KOPT-K1 (cell line): ENCODE results near the gene UNC5C.

ENCODE experiments used
- H3K27ac ChIP-seq: fragments of 200-600 bp; sonication (generic); 2 replicates; pipeline ENCODE4 v1.5.1; 2016; ENCODE audit warnings: antibody characterized with exemption, mild to moderate bottlenecking, low read depth, low read length; ENCODE audit not compliant: poor library complexity, severe bottlenecking
- H3K36me3 ChIP-seq: fragments of 200-600 bp; sonication (generic); 2 replicates; pipeline ENCODE4 v1.5.1; 2017; ENCODE audit warnings: antibody characterized with exemption, mild to moderate bottlenecking, low read length, moderate library complexity; ENCODE audit not compliant: insufficient read depth
- H3K9me3 ChIP-seq: fragments of 200-600 bp; sonication (generic); 2 replicates; pipeline ENCODE4 v1.5.1; 2017; ENCODE audit warnings: antibody characterized with exemption, low read length, mild to moderate bottlenecking; ENCODE audit not compliant: insufficient read depth, poor library complexity, severe bottlenecking

The UNC5C gene

DNA sequence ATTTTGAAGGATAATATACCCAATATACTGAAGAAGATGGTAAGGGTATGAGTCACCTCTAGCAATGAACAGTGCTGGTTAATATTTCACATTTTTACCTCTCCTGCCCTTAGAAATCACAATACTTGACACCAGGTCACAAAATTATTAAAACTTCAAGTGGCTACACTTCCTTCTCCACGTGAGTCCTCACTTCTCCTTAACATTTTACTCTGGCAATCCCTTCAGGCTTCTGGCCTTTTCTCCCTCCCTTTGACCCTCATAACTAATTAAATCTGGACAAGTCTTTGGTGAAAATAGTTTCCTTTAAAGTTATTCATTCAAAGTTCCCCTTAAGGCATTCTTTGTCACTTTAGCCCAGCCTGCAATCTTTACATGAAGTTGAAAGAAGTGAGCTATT lies 190.4 kb downstream of the UNC5C start:
- no peak overlapping the region for H3K27ac ChIP-seq
- no peaks in the 10 kb centered on the region for H3K9me3 ChIP-seq
- H3K36me3 ChIP-seq = no peaks in the 10 kb centered on the region

DNA sequence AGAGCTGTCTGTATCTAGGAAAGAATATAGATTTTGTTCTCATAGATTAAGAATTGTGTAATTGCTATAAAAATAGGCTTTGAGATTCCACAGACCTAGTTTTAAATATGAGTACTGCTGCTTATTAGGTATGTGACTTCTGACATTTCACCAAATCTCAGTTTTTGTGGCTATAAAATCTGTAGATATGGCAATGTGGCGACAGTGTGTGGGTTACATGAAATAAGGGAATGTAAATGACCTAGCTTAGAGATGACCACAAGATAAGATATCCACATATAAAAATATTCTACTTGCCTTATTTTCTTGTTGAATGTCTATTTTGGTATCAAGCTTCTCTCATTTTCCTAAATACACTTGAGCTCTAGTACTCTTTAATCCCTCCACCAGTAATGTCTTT lies 193.8 kb downstream of the UNC5C start:
- Histone ChIP-seq H3K9me3 (no peaks in the 10 kb centered on the region), H3K27ac (no peak overlapping the region), H3K36me3 (no peaks in the 10 kb centered on the region)

- Histone ChIP-seq H3K27ac (no peak overlapping the region), H3K36me3 (no peaks in the 10 kb centered on the region), H3K9me3 (peaks cover 6% of the 10 kb centered on the region)
Observed at GRCh38 chr4:95348418-95348817, 200.4 kb downstream of the UNC5C start.

DNA sequence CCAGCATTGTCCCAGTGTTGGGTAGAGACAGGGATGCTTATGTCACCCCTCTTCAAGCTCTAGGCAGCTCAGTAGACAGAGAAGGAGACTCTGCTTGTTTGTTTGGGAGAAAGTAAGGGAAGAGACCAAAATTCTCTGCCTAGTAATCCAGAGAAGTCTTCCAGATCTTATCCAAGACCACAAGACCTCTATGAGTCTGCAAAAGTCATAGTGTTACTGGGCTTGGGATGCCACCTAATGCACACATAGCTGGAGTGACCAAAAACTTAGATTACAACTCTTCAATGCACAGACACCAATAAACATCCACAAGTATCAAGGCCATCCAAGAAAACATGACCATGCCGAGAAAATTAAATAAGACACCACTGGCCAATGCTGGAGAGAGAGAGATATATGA lies 205.5 kb downstream of the UNC5C start:
- Histone ChIP-seq H3K36me3 (no peaks in the 10 kb centered on the region), H3K9me3 (peaks cover 6% of the 10 kb centered on the region), H3K27ac (no peak overlapping the region)

- Histone ChIP-seq H3K27ac (no peak overlapping the region), H3K9me3 (no peaks in the 10 kb centered on the region), H3K36me3 (no peaks in the 10 kb centered on the region)
Observed at GRCh38 chr4:95340191-95340590, 208.6 kb downstream of the UNC5C start.

- no peak overlapping the region for H3K27ac ChIP-seq
Observed at GRCh38 chr4:95325665-95326064, 223.1 kb downstream of the UNC5C start.

DNA sequence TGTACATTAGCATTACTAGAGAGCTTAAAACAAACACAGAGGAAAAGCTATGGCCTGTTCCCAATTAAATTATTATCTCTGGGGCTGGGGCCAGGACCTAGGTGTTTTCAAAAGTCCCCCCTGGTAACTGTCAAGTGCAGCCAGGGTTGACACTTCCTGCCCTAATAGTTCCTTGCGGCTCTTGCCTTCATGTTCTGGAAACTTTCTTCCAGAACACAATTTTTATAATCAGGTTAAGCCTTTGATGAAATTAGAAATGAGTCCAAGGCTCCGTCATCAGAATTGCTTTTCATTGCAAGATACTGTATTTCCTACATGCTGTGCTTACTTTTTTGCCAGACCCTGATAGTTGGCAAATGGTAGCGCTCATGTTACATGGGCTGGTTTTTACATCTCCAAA lies 229.6 kb downstream of the UNC5C start:
- H3K9me3 ChIP-seq = no peaks in the 10 kb centered on the region
- no peak overlapping the region for H3K27ac ChIP-seq
- H3K36me3 ChIP-seq = no peaks in the 10 kb centered on the region

More at GRCh38 chr4:95325665-95326064, 223.1 kb downstream of the UNC5C start:
- no peaks in the 10 kb centered on the region for H3K36me3 ChIP-seq
- H3K9me3 ChIP-seq = no peaks in the 10 kb centered on the region

- Histone ChIP-seq H3K27ac (no peak overlapping the region), H3K9me3 (no peaks in the 10 kb centered on the region), H3K36me3 (no peaks in the 10 kb centered on the region)
Observed at GRCh38 chr4:95318483-95318882, 230.3 kb downstream of the UNC5C start.

DNA sequence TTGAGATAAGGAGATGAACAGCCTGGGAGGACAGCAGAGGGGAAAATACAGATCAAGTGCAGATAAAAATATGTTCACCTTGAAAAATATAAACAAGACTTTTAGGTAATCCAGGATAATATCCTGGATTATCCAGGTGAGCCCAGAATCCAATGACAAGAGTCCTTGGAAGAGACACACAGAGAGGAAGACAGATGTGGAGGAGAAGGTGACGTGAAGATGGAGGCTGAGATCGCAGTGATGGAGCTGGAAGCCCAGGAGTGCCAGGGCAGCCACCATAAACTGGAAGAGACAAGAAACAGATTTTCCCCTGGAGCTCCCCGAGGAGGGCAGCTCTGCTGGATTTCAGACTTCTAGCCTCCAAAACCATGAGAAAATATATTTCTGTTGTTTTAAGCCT lies 230.7 kb downstream of the UNC5C start:
- H3K9me3 ChIP-seq = no peaks in the 10 kb centered on the region
- no peak overlapping the region for H3K27ac ChIP-seq
- no peaks in the 10 kb centered on the region for H3K36me3 ChIP-seq

GRCh38 chr4:95317085-95317793 lies 231.5 kb downstream of the UNC5C start:
- Histone ChIP-seq H3K36me3 (no peaks in the 10 kb centered on the region), H3K27ac (no peak overlapping the region), H3K9me3 (no peaks in the 10 kb centered on the region)

DNA sequence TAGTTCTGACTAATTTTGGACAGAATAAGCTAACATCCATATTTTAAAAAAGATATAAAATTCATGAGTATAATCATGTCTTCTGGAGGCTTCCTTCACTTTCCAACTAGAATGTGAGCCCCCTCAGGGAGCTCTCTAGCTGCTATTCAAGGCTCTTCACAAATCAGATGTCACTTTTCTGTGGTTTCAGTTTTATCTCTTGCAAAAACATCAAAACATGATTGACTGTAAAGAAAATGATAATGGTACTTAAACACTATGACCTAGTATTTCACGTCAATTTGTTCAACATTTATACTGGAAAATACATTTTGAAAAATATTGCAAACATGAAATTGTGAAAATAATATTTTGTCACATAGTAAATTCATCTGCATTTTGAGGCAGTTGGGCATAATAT lies 234.2 kb downstream of the UNC5C start:
- Histone ChIP-seq H3K36me3 (no peaks in the 10 kb centered on the region), H3K9me3 (no peaks in the 10 kb centered on the region), H3K27ac (no peak overlapping the region)

DNA sequence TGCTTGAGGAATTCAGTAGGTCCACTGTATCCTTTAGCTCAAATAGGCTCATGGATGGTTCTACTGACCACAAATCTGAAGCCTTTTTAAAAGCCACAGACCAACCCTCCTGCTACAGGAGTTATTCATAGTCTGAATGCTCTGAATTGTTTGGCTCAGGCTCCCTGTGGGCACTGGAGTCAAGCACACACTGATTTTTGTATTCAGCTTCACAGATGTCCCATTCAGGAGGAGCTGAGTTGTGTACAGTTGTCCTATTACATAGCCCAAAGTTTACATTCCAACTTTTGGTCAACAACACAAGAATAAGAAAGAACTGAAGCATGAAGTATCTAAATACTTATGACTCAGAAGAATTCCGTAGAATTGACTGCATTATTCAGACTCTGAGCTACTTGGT lies 243.9 kb downstream of the UNC5C start:
- no peaks in the 10 kb centered on the region for H3K9me3 ChIP-seq
- no peak overlapping the region for H3K27ac ChIP-seq
- no peaks in the 10 kb centered on the region for H3K36me3 ChIP-seq

DNA sequence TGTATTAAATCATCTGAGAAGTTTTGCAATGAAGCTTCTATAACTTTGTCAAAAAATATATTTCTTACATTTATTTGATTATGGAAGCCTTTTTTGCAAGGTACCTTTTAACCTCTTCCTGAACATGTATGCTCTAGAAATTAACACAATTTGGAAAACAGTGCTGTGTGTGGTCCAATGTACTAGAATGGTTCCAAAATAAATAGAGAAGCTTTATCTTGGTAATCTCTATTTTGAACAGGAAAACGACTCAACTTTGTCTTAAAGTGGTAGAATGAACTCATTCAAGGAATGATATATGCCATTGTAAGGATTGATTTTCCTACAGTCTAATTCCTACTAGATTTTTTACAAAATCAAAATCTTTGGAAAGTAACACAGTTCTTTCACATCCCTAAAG lies 248.5 kb downstream of the UNC5C start:
- Histone ChIP-seq H3K9me3 (no peaks in the 10 kb centered on the region), H3K36me3 (no peaks in the 10 kb centered on the region), H3K27ac (no peak overlapping the region)

DNA sequence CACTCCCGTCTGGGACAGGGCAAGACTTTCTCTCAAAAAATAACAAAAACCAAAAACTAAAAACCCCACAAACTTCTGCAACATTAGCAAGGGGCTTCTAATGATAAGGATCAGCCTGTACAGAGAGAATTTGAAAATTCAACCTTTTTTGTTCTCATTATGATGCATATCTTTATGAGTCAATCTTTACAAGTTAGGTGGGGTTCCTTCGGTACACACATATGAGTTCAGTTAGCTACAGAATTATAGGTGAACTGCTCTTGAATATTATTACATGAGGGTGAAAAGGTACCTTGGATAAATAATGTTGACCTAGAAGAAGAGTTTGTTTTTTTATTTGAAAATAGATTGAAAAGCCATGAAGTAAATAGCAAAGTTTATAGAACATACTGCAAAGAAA lies 252.7 kb downstream of the UNC5C start:
- Histone ChIP-seq H3K9me3 (no peaks in the 10 kb centered on the region), H3K27ac (no peak overlapping the region), H3K36me3 (no peaks in the 10 kb centered on the region)

- H3K36me3 ChIP-seq = no peaks in the 10 kb centered on the region
- H3K9me3 ChIP-seq = no peaks in the 10 kb centered on the region
- H3K27ac ChIP-seq = no peak overlapping the region
Observed at GRCh38 chr4:95295157-95295556, 253.6 kb downstream of the UNC5C start.

- H3K9me3 ChIP-seq = no peaks in the 10 kb centered on the region
- H3K36me3 ChIP-seq = no peaks in the 10 kb centered on the region
- H3K27ac ChIP-seq = no peak overlapping the region
Observed at GRCh38 chr4:95294321-95294720, 254.5 kb downstream of the UNC5C start.
